SU-DHL-6 (cell line): Measurements from ENCODE around the gene CTDP1.

Source experiments
- CTCF ChIP-seq: fragments of 200-600 bp; sonication (generic); IDR thresholded peaks from one replicate; pipeline ENCODE4 v1.5.1; 2017; ENCODE audit warnings: antibody characterized with exemption, mild to moderate bottlenecking, low read length, moderate library complexity; ENCODE audit not compliant: insufficient read depth, poor library complexity, severe bottlenecking
- EZH2phosphoT487 ChIP-seq: fragments of 200-600 bp; sonication (generic), shearing (Covaris generic); conservative IDR thresholded peaks from 2 replicates; pipeline ENCODE4 v1.6.1; 2018; ENCODE audit warnings: mild to moderate bottlenecking, antibody characterized with exemption, low read length, moderate library complexity, mixed read lengths

GRCh38 chr18:79695269-79695668, 15.7 kb downstream of the CTDP1 start:
- TF ChIP-seq CTCF: no peak
- no peak for TF ChIP-seq EZH2phosphoT487
